DND-41 (cell line): ENCODE data around the gene NXPH4.

Experiments
- ATAC-seq: fragments of 200-7000 bp; cut with Tn5 transposase; 3 replicates; pipeline ENCODE4 v1.9.1; 2021; ENCODE audit warnings: low read depth; ENCODE audit not compliant: insufficient read depth
- DNase-seq: peaks from one replicate; pipeline ENCODE4 v3.0.0-alpha.2; 2020
- H2AFZ ChIP-seq: 2 replicates; pipeline ENCODE4 v1.6.0; 2012; ENCODE audit warnings: low read depth, low read length
- H3K27ac ChIP-seq: 2 replicates; pipeline ENCODE4 v1.5.1; 2012; ENCODE audit warnings: low read length, inconsistent platforms
- H3K27me3 ChIP-seq: fragments of 200-600 bp; sonication (generic); 2 replicates; pipeline ENCODE4 v1.6.0; 2012; ENCODE audit warnings: low read length, mild to moderate bottlenecking, inconsistent platforms; ENCODE audit not compliant: insufficient read depth, poor library complexity
- H3K36me3 ChIP-seq: 2 replicates; pipeline ENCODE4 v1.5.1; 2012; ENCODE audit warnings: low read length, inconsistent platforms; ENCODE audit not compliant: insufficient read depth
- H3K4me1 ChIP-seq: 2 replicates; pipeline ENCODE4 v1.5.1; 2012; ENCODE audit warnings: mild to moderate bottlenecking, low read length; ENCODE audit not compliant: insufficient read depth
- H3K4me2 ChIP-seq: 2 replicates; pipeline ENCODE4 v1.6.0; 2012; ENCODE audit warnings: mild to moderate bottlenecking, moderate library complexity, low read length, inconsistent platforms; ENCODE audit not compliant: insufficient read depth
- H3K4me3 ChIP-seq, 2 experiments: fragments of 200-600 bp in 1 of 2; shearing (Covaris generic) in 1 of 2; 2 replicates each; pipeline ENCODE4 v1.5.1; 2012 to 2016; ENCODE audit warnings: inconsistent platforms in 2 of 2, low read length in 2 of 2, mild to moderate bottlenecking in 2 of 2, low read depth in 1 of 2, moderate library complexity in 1 of 2
- H3K79me2 ChIP-seq: 2 replicates; pipeline ENCODE4 v1.6.0; 2012; ENCODE audit warnings: low read length, inconsistent platforms; ENCODE audit not compliant: insufficient read depth
- H3K9ac ChIP-seq: 2 replicates; pipeline ENCODE4 v1.6.0; 2012; ENCODE audit warnings: low read depth, mild to moderate bottlenecking, inconsistent platforms, low read length, moderate library complexity
- H3K9me3 ChIP-seq: 2 replicates; pipeline ENCODE4 v1.5.1; 2012; ENCODE audit warnings: low read length, moderate library complexity, mild to moderate bottlenecking, inconsistent platforms; ENCODE audit not compliant: insufficient read depth, severe bottlenecking
- H4K20me1 ChIP-seq: 2 replicates; pipeline ENCODE4 v1.6.0; 2012; ENCODE audit warnings: low read length; ENCODE audit not compliant: insufficient read depth
- CTCF ChIP-seq: IDR thresholded peaks from 2 replicates; pipeline ENCODE4 v1.5.1; 2012; ENCODE audit warnings: borderline replicate concordance, low read length, moderate library complexity, mild to moderate bottlenecking; ENCODE audit not compliant: poor library complexity, severe bottlenecking; ENCODE audit errors: extremely low read depth
- EZH2 ChIP-seq: IDR thresholded peaks from 3 replicates; pipeline ENCODE4 v1.6.1; 2012; ENCODE audit warnings: borderline replicate concordance, low read depth, mild to moderate bottlenecking, moderate library complexity, low read length, inconsistent platforms; ENCODE audit not compliant: severe bottlenecking

Gene NXPH4

DNA sequence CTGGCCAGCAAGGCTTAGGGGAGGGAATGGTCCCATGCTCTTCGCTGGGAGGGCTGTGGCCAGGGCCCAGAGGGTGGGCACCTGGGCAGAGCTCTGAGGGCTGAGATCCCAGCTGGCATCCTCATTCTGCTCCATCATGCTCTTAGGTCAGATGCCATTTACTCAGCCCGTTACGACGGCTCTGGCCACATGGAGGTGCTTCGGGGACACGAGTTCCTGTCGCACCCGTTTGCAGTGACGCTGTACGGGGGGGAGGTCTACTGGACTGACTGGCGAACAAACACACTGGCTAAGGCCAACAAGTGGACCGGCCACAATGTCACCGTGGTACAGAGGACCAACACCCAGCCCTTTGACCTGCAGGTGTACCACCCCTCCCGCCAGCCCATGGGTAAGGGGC is 38.4 kb upstream of the NXPH4 start:
- Histone ChIP-seq H3K27ac (no peak overlapping the region), H3K9me3 (no peaks in the 10 kb centered on the region), H3K4me1 (no peaks in the 10 kb centered on the region), H3K9ac (no peak overlapping the region), H2AFZ (no peak overlapping the region), H3K36me3 (no peaks in the 10 kb centered on the region), H4K20me1 (no peaks in the 10 kb centered on the region; the same call in 1 of the 2 replicates), H3K79me2 (no peaks in the 10 kb centered on the region), H3K4me3 (no peak overlapping the region), H3K27me3 (no peaks in the 10 kb centered on the region), H3K4me2 (no peak overlapping the region)
- DNase-seq (no peak), ATAC-seq (no peak)
- no peak for TF ChIP-seq CTCF
- no peak for TF ChIP-seq EZH2

GRCh38 chr12:57179331-57180086 is 37.1 kb upstream of the NXPH4 start:
- no peaks in the 10 kb centered on the region for H3K4me1 ChIP-seq
- no peaks in the 10 kb centered on the region for H3K79me2 ChIP-seq
- H3K9me3 ChIP-seq = no peaks in the 10 kb centered on the region
- no peak for ATAC-seq
- no peak overlapping the region for H3K4me3 ChIP-seq
- no peak for DNase-seq
- no peaks in the 10 kb centered on the region for H3K27me3 ChIP-seq
- H2AFZ ChIP-seq = no peak overlapping the region
- no peak overlapping the region for H3K27ac ChIP-seq
- H3K36me3 ChIP-seq = no peaks in the 10 kb centered on the region
- TF ChIP-seq EZH2 = no peak
- TF ChIP-seq CTCF = no peak
- peaks cover 3% of the 10 kb centered on the region for H4K20me1 ChIP-seq
- no peak overlapping the region for H3K4me2 ChIP-seq
- no peak overlapping the region for H3K9ac ChIP-seq

DNA sequence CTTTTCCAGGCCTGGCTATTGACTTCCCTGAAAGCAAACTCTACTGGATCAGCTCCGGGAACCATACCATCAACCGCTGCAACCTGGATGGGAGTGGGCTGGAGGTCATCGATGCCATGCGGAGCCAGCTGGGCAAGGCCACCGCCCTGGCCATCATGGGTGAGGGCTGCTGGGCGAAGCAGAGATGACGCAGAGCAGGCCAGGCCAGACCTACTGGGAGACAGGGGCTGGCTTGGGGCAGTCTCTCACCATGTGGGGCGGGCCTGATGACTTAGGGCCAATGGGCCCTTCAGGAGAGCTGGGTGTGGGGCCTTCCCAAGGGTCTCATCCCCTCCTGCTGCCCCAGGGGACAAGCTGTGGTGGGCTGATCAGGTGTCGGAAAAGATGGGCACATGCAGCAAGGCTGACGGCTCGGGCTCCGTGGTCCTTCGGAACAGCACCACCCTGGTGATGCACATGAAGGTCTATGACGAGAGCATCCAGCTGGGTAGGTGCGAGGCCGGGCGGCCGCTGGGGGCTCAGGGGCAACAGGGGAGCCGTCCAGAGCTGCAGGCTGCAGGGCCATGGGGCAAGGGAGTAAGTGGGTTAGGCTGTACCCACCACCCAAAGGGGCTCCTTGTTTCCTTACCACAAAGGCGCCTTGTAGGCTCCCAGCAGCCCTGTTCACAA is 36.1 kb upstream of the NXPH4 start:
- no peaks in the 10 kb centered on the region for H3K36me3 ChIP-seq
- DNase-seq (no peak), ATAC-seq (no peak)
- H3K4me1 ChIP-seq = no peaks in the 10 kb centered on the region
- no peak overlapping the region for H3K27ac ChIP-seq
- no peak overlapping the region for H2AFZ ChIP-seq
- H3K79me2 ChIP-seq = no peaks in the 10 kb centered on the region
- peaks cover 3% of the 10 kb centered on the region for H4K20me1 ChIP-seq
- no peaks in the 10 kb centered on the region for H3K27me3 ChIP-seq
- TF ChIP-seq EZH2 = no peak
- TF ChIP-seq CTCF = no peak
- no peak overlapping the region for H3K4me2 ChIP-seq
- H3K9me3 ChIP-seq = no peaks in the 10 kb centered on the region
- H3K9ac ChIP-seq = no peak overlapping the region
- no peak overlapping the region for H3K4me3 ChIP-seq
